ELR (cell line): ENCODE measurements around the gene NR4A1.

Experiments
- DNase-seq: peaks from one replicate; pipeline ENCODE4 v3.0.0-alpha.2; 2015; ENCODE audit warnings: low read depth

The NR4A1 gene

GRCh38 chr12:52050758-52051541 lies at the start of gene NR4A1:
NR4A1 (plus strand) TSS chr12:52051442; CDS start chr12:52054329, 2,887 bp downstream.
- peak; percentile 96 for DNase-seq

GRCh38 chr12:52003016-52003550 lies 48.2 kb upstream of the NR4A1 start:
- DNase-seq = no peak

DNA sequence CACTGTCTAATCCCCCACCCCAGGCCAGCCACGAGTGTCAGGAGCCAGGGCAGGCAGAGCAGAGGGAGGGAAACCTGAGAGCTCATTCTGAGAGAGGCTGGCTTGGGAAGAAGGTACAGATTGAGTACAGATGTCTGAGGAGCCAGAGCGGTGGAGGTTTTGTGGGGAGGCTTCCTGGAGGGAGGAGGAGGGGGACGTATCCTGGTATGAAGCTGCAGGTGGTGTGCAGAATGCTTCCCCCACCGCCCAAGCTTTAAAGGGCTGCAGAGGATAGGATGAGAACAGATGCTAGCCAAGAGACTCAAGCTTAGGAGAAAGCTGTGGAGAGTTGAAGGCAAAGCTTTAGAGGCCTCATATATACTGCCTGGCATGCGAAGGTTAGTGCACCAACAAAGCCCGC lies 47.7 kb upstream of the NR4A1 start:
- DNase-seq = no peak

GRCh38 chr12:52004042-52004648 lies 47.1 kb upstream of the NR4A1 start:
- peak; percentile 73 for DNase-seq

DNA sequence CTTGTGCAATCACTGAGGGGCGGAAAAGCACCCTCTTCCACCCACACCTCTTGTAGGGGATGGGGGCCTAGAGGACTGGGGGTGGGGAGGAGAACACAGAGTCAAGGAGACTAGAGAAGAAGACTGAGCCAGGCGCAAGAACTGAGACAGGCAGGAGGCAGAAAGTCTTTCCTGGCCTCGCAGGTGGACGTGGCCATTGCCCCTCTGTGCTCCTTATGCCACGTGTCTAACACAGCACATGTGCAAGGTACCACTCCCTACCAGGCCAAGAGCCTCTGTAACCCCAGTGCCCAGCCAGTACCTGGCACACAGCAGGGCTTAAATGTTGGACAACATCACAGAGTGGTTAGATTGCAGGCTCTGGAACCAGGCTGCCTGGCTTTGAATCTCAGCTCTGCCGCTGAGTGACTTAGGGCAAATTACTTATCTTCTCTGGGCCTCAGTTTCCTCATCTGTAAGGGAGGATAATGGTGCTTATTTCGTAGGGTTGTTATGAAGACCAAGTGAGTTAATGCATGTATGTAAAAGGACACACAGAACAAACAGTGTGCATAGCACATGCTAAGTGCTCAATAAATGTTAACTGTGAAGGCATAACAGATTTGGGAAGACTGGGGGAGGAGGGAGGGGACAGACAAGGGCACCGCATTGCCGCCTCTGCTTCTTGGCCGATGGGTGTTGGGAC lies 45.9 kb upstream of the NR4A1 start:
- no peak for DNase-seq

GRCh38 chr12:52005903-52006703 lies 45.1 kb upstream of the NR4A1 start:
- DNase-seq = no peak

- peak; percentile 42 for DNase-seq
Measured at GRCh38 chr12:52006726-52007157, 44.5 kb upstream of the NR4A1 start, which contains the start of gene TAMALIN. TAMALIN (plus strand) TSS chr12:52006946; CDS start chr12:52007020, 74 bp downstream.

- DNase-seq = no peak
Measured at GRCh38 chr12:52007158-52007921, 43.9 kb upstream of the NR4A1 start.

GRCh38 chr12:52007982-52008510 lies 43.2 kb upstream of the NR4A1 start:
- no peak for DNase-seq

DNA sequence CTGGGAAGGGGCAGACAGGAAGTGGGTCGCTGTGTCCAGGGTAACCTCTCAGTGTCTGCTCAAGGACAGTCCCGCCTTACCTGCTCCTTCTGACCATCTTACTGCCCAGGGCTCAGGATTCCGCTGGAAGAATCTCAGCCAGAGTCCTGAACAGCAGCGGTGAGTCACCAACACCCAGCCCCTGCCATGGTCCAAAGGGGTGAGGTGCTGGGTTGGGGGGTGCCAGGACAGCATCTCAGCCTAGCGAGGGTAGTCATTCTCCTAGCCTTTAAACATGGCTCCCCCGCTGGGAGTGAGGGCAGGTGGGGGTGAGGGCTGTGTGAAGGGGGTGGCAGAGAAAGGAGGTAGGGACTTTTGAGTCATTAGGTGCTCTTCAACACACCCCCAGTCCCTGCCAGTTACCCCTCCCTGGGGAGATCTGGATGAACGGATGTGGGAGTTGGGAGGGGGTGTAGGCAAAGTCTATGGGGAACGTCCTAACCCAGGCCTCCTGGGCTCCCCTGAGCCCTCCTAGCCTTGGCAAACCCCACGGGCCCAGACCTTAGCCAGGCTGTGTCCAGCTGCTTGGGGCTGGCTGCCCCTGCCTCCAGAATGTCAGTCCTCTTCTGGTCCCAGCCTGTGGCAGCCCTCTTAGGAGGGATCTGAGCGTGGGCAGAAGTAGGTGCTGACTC lies 42.0 kb upstream of the NR4A1 start:
- no peak for DNase-seq

- DNase-seq = peak; percentile 30
Measured at GRCh38 chr12:52010152-52010622, 41.1 kb upstream of the NR4A1 start.

DNA sequence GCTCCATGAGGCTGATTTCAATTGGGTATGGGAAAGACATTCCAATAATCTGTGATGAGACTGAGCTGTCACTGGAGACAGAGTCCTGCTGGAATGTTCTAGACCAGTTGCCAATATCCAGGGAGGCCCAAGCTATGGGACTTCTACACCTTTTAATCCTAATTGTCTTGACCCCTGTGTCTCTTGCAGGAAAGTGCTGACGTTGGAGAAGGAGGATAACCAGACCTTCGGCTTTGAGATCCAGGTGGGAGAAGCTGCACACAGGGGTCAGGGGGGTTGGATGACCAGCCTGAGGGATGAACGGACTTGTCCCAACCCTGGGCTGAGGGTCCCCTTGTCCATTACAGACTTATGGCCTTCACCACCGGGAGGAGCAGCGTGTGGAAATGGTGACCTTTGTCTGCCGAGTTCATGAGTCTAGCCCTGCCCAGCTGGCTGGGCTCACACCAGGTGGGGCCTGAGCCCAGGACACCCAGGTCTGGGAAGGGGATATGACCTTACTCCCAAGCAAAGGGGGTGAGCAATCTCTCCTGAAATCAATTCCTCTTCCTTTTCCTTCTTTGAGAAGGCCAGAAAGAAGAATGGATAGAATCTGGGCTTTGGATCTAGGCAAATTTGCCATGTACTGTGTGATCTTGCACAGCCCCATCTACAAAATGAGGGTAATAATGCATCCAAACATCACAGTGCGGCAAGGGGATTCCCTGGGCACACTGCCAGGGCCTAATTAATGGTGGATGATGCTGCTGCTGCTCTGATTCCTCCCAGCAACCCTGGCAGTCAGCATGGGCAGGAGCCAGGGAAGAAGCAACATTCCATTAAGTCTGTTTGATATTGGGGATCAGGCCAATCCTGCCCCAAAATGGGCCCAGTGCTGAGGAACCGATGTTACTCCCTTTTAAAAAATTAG lies 40.3 kb upstream of the NR4A1 start:
- no peak for DNase-seq

DNA sequence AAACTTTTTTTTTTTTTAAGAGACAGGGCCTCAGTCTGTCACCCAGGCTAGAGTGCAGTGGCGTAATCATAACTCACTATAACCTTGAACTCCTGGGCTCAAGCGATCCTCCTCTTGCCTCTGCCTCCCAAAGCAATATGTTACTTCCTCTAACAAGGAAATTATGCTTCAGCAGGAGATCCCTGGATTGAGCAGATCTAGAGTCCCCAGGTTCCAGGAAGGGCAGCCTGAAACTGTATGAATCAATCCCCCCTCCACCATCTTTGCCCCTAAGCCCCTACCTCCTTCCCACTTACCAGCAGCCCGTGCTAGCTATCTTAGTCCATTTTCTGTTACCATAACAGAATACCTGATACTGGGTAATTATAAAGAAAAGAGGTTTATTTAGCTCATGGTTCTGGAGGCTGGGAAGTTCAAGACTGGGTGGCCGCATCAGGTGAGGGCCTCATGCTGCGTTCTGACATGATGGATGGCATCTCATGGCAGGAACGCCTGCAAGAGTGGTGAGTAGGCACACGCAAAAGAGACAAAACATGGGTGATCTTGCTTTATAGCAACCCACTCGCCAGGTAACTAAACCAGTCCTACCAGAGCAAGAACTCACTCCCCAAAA lies 39.5 kb upstream of the NR4A1 start:
- no peak for DNase-seq

- no peak for DNase-seq
Measured at GRCh38 chr12:52013626-52014310, 37.5 kb upstream of the NR4A1 start.

DNA sequence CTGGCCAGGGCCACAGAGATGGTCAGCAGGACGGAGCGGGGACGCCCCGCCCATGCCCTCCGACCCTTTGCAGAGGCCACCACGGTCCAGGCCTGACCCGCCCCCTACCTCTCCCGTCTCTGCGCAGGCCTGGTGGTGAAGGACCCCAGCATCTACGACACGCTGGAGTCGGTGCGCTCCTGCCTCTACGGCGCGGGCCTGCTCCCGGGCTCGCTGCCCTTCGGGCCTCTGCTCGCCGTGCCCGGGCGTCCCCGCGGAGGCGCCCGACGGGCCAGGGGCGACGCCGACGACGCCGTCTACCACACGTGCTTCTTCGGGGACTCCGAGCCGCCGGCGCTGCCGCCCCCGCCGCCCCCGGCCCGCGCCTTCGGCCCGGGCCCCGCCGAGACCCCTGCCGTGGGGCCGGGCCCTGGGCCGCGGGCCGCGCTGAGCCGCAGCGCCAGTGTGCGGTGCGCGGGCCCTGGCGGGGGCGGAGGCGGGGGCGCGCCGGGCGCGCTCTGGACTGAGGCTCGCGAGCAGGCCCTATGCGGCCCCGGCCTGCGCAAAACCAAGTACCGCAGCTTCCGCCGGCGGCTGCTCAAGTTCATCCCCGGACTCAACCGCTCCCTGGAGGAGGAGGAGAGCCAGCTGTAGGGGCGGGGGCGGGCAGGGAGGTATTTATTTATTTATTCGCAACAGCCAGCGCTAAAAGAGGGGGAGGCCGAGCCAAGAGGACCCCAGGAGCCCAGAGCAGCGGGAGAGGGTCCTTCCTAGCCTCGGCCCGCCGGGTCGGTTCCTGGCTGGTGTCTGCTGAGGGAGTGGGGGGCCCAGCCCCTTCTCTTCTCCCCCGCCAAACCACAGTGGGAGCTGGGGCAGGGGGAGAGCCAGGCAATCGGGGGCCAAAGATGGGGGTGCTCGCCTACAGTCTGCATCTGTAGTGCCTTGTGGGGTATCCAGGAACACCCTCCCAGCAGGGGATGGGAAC lies 36.4 kb upstream of the NR4A1 start:
- DNase-seq = no peak

GRCh38 chr12:52015532-52016041 lies 35.7 kb upstream of the NR4A1 start:
- no peak for DNase-seq
